Fibroblast of skin of right quadriceps (primary cell): Measurements from ENCODE around the gene DUSP22.
"Not testable (repeated sequence)": the region's sequence is repeated elsewhere in the genome, so short reads cannot be mapped to it uniquely, and the experiment has no call there.

Experiments
- DNase-seq: peaks from one replicate; pipeline ENCODE4 v3.0.0-alpha.2; 2013

Gene DUSP22

GRCh38 chr6:325161-325860 is 33.0 kb downstream of the DUSP22 start:
- DNase-seq, result not testable (repeated sequence)

- not testable (repeated sequence) for DNase-seq
These were observed 33.8 kb downstream of the DUSP22 start for GRCh38 chr6:326066-326465.

GRCh38 chr6:326896-327537 is 34.7 kb downstream of the DUSP22 start:
- no peak for DNase-seq

- DNase-seq, result peak; percentile 21
These were observed 35.3 kb downstream of the DUSP22 start for GRCh38 chr6:327538-328116.

- peak; percentile 94 for DNase-seq
These were observed 35.9 kb downstream of the DUSP22 start for GRCh38 chr6:328136-328670.

- no peak for DNase-seq
These were observed 36.6 kb downstream of the DUSP22 start for GRCh38 chr6:328924-329323.

- peak; percentile 81 for DNase-seq
These were observed 37.8 kb downstream of the DUSP22 start for GRCh38 chr6:329888-330691.

- DNase-seq, result no peak
These were observed 38.7 kb downstream of the DUSP22 start for GRCh38 chr6:330948-331347.

GRCh38 chr6:331622-332521 is 39.6 kb downstream of the DUSP22 start:
- DNase-seq, result no peak

- DNase-seq, result peak; percentile 61
These were observed 40.4 kb downstream of the DUSP22 start for GRCh38 chr6:332671-333070.

- DNase-seq, result no peak
These were observed 41.2 kb downstream of the DUSP22 start for GRCh38 chr6:333379-334002.

GRCh38 chr6:334536-335510 is 42.5 kb downstream of the DUSP22 start:
- no peak for DNase-seq

GRCh38 chr6:335572-335971 is 43.3 kb downstream of the DUSP22 start:
- no peak for DNase-seq

- no peak for DNase-seq
These were observed 44.1 kb downstream of the DUSP22 start for GRCh38 chr6:336159-337114.

GRCh38 chr6:337805-338368 is 45.6 kb downstream of the DUSP22 start:
- no peak for DNase-seq

- DNase-seq, result no peak
These were observed 46.6 kb downstream of the DUSP22 start for GRCh38 chr6:338815-339262.

- DNase-seq, result no peak
These were observed 47.2 kb downstream of the DUSP22 start for GRCh38 chr6:339480-339879.

GRCh38 chr6:340186-340955 is 48.1 kb downstream of the DUSP22 start:
- no peak for DNase-seq
